ENCODE results near the gene VPS25.

VPS25 gene

DNA sequence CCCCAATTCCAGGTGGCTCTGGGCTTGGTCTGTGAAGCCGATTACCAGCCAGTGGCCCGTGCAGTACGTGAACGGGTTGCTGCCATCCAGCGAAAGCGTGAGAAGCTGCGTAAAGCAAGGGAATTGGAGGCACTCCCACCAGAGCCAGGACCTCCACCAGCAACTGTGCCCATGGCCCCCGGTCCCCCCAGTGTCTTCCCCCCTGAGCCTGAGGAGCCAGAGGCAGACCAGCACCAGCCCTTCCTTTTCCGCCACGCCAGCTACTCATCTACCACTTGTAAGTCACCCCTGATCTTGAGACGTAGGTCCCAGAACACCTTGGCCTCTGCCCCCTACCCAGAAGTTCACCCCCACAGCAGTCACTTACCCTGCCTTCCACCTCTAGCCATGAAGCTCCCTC is 14.0 kb downstream of the VPS25 start:
- H3K4me3 ChIP-seq (ENCODE audit: low read depth, low read length), result no peak overlapping the region
- CTCF ChIA-PET, result interaction anchor here (0.6 to 2.4 kb wide), 4 partner anchors 9 to 37 kb away, joined by 3 to 8 read pairs (median 4); partner anchors contain the start of gene BECN1
- POLR2A ChIA-PET, result no interaction called here
- TF ChIP-seq, protein P1, sequence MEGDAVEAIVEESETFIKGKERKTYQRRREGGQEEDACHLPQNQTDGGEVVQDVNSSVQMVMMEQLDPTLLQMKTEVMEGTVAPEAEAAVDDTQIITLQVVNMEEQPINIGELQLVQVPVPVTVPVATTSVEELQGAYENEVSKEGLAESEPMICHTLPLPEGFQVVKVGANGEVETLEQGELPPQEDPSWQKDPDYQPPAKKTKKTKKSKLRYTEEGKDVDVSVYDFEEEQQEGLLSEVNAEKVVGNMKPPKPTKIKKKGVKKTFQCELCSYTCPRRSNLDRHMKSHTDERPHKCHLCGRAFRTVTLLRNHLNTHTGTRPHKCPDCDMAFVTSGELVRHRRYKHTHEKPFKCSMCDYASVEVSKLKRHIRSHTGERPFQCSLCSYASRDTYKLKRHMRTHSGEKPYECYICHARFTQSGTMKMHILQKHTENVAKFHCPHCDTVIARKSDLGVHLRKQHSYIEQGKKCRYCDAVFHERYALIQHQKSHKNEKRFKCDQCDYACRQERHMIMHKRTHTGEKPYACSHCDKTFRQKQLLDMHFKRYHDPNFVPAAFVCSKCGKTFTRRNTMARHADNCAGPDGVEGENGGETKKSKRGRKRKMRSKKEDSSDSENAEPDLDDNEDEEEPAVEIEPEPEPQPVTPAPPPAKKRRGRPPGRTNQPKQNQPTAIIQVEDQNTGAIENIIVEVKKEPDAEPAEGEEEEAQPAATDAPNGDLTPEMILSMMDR (IDR thresholded peaks at IDR 0.05; ENCODE audit: insufficient read depth, low read length, missing control alignments), result no peak
- no peak for DNase-seq (ENCODE audit: low read depth, low spot score)

DNA sequence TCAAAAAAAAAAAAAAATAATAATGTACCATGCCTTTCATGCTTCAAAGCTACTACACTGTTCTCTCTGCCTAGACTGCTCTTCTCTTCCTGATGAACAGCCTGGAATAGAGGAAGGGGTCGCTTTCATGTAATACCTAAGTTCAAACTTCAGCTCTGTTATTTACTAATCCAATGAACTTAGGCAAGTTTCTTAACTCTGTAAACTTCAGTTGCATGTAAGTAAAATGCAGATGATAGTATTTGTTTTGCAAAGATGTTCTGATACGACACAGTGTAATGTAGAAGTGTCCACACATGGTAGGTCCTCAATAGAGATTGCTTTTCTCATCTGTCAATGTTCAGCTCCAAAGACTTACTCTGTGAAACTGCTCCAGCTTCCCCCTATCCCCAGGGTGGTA is 18.7 kb downstream of the VPS25 start:
- H3K4me3 ChIP-seq (ENCODE audit: low read depth, low read length), result no peak overlapping the region
- ChIA-PET CTCF (interaction anchor here (0.5 to 1.5 kb wide), 3 partner anchors 28 to 213 kb away, joined by 3 read pairs; no protein-coding TSS in a partner anchor), POLR2A (interaction anchor here (0.7 to 1.9 kb wide), 2 partner anchors 11 to 32 kb away, joined by 4 to 6 read pairs; partner anchors contain the start of genes BECN1 and WNK4)
- no peak for DNase-seq (ENCODE audit: low read depth, low spot score)
- TF ChIP-seq, protein P1 (IDR thresholded peaks at IDR 0.05; ENCODE audit: insufficient read depth, low read length, missing control alignments), result no peak

DNA sequence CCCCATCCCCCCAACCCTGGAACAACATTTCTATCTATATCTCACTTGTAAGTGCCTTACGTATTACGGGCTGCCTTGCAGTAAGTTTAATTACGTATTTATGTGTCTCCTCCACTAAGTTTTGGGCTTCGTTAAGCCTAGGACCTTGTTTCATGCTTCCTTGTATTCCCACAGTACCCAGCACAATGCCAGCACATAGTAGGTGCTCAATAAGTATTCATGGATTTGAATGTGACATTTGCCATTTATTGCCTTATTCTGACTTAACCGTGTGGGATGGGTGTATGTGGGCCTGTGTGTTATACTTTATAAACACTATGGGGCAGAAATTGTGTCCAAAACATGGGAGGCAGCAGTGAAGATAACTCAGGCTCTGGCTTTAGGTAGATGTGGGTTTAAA is 19.3 kb downstream of the VPS25 start:
- ChIA-PET CTCF (interaction anchor here (0.7 to 1.5 kb wide), 2 partner anchors 28 to 214 kb away, joined by 3 read pairs; no protein-coding TSS in a partner anchor), POLR2A (interaction anchor here (1.9 kb wide), 1 partner anchor 12 kb away, joined by 6 read pairs; the partner anchor contains the start of gene WNK4)
- TF ChIP-seq, protein P1 (IDR thresholded peaks at IDR 0.05; ENCODE audit: insufficient read depth, low read length, missing control alignments), result no peak
- DNase-seq (ENCODE audit: low read depth, low spot score), result no peak
- H3K4me3 ChIP-seq (ENCODE audit: low read depth, low read length), result no peak overlapping the region

DNA sequence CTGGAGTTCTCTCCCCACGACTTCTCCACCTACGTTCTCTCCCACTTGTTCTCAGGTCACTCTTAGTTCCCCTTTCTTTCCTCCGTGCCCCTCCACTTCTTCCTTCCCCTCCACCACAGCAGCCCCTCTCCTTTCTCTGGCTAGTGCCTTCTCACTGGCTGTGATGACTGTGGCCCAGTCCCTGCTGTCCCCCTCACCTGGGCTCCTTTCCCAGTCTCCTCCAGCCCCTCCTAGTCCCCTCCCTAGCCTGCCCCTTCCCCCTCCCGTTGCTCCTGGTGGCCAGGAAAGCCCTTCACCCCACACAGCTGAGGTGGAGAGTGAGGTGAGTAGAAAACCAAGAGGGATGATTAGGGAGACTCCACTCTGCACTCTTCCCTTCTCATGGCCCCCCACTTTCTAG is 21.8 kb downstream of the VPS25 start:
- POLR2A ChIA-PET, result interaction anchor here (1.2 to 2.3 kb wide), 2 partner anchors 14 kb away, joined by 5 to 6 read pairs; partner anchors contain the start of gene WNK4
- CTCF ChIA-PET, result no interaction called here

DNA sequence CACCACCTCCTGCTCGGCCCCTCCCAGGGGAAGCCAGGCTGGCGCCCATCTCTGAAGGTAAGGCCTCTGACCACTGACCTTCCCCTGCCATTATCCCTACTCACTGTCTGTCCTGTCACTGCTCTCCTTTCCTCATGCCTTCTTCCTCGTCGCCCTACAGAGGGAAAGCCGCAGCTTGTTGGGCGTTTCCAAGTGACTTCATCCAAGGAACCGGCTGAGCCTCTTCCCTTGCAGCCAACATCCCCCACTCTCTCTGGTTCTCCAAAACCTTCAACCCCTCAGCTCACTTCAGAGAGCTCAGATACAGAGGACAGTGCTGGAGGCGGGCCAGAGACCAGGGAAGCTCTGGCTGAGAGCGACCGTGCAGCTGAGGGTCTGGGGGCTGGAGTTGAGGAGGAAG is 22.2 kb downstream of the VPS25 start:
- TF ChIP-seq, protein P1 (IDR thresholded peaks at IDR 0.05; ENCODE audit: insufficient read depth, low read length, missing control alignments), result no peak
- no peak overlapping the region for H3K4me3 ChIP-seq (ENCODE audit: low read depth, low read length)
- DNase-seq (ENCODE audit: low read depth, low spot score), result no peak
- CTCF ChIA-PET, result interaction anchor here (1.7 kb wide), 1 partner anchor 23 kb away, joined by 10 read pairs; no protein-coding TSS in a partner anchor
- POLR2A ChIA-PET, result interaction anchor here (0.8 to 2.3 kb wide), 3 partner anchors 12 to 14 kb away, joined by 3 to 6 read pairs (median 5); partner anchors contain the start of gene WNK4

More for the DNA sequence above, 21.8 kb downstream of the VPS25 start:
- TF ChIP-seq, protein P1 (IDR thresholded peaks at IDR 0.05; ENCODE audit: insufficient read depth, low read length, missing control alignments), result no peak
- no peak overlapping the region for H3K4me3 ChIP-seq (ENCODE audit: low read depth, low read length)
- DNase-seq (ENCODE audit: low read depth, low spot score), result no peak

DNA sequence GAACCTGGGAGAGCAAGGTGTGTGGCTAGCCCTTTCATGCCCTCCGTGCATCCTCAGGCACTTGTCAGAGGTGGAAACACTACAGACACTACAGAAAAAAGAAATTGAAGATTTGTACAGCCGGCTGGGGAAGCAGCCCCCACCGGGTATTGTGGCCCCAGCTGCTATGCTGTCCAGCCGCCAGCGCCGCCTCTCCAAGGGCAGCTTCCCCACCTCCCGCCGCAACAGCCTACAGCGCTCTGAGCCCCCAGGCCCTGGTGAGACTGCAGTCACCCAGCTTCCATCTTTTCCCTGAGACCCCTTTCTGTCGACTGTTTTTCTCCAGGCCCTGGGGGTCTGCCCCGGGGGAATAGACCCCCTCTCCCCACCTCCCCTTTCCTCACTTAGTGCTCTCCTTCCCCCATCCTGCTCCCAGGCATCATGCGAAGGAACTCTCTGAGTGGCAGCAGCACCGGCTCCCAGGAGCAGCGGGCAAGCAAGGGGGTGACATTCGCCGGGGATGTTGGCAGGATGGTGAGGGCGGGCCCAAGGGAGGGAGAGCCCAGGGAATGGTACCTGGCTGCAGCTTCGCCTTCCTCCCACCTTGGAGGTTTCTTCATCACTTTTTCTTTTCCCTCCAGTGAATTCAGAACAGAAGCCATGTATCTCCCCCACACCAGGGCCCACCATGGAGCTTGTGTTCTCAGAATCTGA is 23.0 kb downstream of the VPS25 start:
- no peak overlapping the region for H3K4me3 ChIP-seq (ENCODE audit: low read depth, low read length)
- TF ChIP-seq, protein P1 (IDR thresholded peaks at IDR 0.05; ENCODE audit: insufficient read depth, low read length, missing control alignments), result no peak
- ChIA-PET CTCF (interaction anchor here (0.6 to 1.7 kb wide), 4 partner anchors 9 to 32 kb away, joined by 3 to 10 read pairs (median 6); no protein-coding TSS in a partner anchor), POLR2A (interaction anchor here (0.8 to 2.3 kb wide), 4 partner anchors 13 to 15 kb away, joined by 3 to 6 read pairs (median 4); partner anchors contain the start of gene WNK4)
- no peak for DNase-seq (ENCODE audit: low read depth, low spot score)

All from AG04449 (cell line).